ENCODE measurements around the gene PITRM1.

DNA sequence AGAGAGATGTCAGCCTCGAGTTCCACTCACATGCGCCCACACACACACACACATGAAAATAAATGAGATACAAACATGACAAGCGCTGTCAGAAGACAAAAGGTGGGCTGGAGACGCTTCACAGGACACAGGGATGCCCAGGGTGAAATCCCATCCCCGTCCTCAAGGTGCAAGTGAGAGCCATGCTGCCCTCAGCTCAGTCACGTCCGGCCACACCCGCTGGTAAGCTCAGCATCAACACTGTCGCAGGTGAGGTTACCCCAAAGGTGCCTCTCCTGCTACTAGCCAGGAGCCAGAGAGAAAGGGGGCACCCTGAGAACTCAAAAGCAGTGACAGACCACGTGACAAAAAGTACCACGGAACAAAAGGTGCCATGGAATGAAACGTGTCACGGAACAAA lies 22.2 kb downstream of the PITRM1 start:
- TF ChIP-seq, protein P1, sequence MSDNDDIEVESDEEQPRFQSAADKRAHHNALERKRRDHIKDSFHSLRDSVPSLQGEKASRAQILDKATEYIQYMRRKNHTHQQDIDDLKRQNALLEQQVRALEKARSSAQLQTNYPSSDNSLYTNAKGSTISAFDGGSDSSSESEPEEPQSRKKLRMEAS (IDR thresholded peaks at IDR 0.05; ENCODE audit: insufficient read depth, insufficient read length), result no peak
- TF ChIP-seq POLR2AphosphoS5 (IDR thresholded peaks at IDR 0.05; ENCODE audit: insufficient read depth, low read depth, low read length), result no peak
- TF ChIP-seq, protein P2, sequence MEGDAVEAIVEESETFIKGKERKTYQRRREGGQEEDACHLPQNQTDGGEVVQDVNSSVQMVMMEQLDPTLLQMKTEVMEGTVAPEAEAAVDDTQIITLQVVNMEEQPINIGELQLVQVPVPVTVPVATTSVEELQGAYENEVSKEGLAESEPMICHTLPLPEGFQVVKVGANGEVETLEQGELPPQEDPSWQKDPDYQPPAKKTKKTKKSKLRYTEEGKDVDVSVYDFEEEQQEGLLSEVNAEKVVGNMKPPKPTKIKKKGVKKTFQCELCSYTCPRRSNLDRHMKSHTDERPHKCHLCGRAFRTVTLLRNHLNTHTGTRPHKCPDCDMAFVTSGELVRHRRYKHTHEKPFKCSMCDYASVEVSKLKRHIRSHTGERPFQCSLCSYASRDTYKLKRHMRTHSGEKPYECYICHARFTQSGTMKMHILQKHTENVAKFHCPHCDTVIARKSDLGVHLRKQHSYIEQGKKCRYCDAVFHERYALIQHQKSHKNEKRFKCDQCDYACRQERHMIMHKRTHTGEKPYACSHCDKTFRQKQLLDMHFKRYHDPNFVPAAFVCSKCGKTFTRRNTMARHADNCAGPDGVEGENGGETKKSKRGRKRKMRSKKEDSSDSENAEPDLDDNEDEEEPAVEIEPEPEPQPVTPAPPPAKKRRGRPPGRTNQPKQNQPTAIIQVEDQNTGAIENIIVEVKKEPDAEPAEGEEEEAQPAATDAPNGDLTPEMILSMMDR (IDR thresholded peaks at IDR 0.05; ENCODE audit: extremely low read depth in 1 of 2, insufficient read depth in 1 of 2, low read depth in 1 of 2, low read length in 2 of 2), result no peak

Data from endothelial cell of umbilical vein (primary cell).